Stimulated activated CD4-positive, alpha-beta T cell treated with anti-CD3 and anti-CD28 coated beads, Interleukin-1b, Interleukin-23, amount 100 ng/mL, for 24 hours (primary cell): ENCODE data around the gene MAPRE2.

Source experiments
- DNase-seq, 4 experiments: peaks; one replicate each; pipeline ENCODE4 v3.0.0-alpha.2; 2020; ENCODE audit warnings: low read depth in 4 of 4, low spot score in 1 of 4

MAPRE2 gene

DNA sequence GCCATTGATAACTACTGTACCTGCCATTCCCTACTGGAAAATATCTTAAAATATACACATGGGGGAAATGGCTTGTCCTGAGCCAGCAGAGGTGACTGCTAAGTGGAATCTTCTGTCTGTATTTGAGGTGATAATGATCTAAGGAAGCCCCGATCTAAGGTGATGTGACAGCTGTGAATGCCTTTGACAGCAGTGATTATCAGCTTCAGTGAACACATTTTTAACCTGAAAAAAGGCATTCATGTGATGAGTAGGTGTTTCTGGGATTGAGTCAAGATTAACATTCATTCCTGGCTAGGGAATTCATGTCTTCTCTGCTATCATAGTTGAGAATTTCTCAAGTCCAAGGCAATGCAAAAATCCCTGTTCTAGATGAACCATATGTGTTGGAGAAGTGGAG, 9.1 kb upstream of the MAPRE2 start:
- no peak for DNase-seq

DNA sequence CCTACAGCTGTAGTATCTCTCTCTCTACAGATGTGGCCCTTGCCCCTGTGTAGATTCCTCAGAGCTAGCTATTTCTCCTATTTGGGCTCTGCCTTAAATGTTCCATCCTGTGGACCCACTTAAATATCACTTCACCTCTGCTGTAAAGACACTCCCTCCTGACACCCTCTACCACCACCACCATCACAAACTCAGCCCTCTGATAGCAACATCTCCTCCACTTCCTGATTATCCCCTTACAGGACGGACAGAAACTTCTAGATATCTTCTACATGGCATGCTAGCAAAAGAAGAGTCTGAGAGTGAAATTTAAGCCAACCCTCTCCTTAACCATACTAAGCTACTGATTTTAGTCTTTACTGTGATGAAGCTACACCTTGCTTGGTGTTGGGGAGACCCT, 3.2 kb upstream of the MAPRE2 start:
- DNase-seq: no peak

DNA sequence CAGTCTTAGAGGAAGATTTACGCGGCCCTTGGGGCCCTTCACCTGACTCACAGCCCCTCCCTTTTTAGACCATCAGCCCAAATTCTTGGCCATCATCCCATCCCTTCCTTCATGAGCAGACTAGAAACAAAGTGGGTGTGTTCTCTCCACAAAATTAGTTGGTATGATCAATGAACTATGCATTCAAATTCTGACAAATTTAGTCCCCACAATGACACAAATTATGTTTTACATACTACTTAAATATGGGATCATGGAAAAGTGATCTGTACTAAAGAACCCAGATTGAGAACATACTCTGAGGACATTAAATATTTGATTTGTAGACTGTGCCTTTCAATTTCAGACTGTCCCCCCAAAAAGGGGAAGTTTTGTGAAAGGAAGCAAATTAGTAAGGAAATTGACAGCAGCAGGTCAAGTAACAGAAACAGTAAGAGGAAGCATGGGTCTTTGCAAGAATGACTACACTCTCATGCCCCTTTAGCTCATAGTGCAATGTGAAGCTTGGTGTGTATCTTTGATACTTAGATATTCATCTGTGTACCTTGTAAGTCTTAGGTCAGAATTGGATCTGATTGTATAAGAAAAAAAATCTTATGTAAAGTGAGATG, 2.2 kb upstream of the MAPRE2 start:
- no peak for DNase-seq

DNA sequence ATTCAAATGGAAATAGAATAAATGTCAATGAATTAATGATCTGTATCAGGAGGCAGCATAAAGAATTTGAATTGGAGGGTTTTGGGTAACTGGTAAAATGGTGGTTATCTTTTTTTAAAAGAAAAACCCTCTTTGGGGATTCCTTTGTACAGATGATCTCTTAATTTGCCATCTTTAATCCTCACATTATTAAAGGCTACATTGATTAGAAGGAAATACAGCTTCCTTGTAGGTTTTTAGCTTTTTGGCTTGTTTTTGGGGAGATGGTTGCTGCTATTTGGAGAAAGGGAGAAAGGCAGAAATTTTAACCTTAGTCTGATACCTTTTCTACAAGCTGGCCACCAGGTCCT, 600 bp upstream of the MAPRE2 start:
- no peak for DNase-seq

DNA sequence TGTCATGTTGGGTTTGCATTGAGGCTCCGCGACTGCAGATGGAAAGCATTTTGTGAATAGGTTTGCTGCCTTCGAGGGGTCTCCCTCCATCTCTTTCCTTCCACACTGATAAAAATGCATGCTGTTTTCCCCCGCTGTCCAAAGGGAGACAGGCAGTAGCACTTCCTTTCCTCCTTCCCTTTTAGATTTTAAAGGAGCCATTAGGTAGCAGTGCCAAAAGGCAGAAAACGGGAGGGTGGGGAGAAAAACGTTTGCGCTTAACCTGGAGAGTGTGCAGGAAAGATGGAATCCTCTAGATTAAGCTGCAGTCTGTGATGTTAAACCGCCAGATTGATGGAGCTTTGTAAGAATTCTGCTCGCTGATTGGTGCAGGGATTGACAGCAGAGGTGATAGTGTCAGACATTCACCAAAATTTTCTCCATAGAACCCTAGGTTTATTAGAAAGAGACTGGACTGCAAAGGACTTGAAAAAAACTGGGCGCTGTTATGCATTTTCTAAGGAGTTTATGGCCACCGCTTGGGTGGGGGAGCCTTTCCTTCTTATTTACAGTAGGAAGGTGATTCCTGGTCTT, 688 bp downstream of the MAPRE2 start:
- no peak for DNase-seq

DNA sequence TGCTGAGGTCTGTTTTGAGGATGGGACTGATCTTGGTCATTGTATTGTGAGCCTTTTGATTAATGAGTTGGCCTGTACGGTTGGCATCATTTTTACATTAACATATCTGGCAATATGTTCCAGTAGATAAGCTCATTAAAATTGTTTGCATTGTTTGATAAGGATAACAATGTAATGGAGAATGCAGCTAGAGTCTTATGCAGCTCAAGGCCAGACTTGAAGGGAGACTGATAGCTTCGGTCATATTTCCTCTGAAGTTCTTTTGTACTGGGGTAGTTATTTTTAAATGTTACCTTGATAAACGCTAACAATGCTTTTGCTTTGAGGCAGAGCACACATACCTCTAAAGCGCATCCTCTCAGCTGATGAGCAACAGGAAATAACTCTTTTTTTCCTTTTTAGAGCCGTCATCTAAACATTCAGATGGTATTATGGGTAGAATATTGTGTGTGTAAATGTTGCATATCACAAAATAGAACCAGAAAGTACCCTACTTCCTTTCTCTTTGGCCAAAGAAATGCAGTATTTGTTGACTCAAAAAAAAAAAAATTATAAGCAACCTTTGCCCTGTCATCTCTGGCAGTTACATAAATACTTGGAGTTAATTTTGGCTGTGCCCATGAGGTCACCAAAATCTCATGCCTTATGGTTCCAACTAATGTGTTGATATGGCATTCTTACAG, 1.3 kb downstream of the MAPRE2 start:
- DNase-seq: no peak

DNA sequence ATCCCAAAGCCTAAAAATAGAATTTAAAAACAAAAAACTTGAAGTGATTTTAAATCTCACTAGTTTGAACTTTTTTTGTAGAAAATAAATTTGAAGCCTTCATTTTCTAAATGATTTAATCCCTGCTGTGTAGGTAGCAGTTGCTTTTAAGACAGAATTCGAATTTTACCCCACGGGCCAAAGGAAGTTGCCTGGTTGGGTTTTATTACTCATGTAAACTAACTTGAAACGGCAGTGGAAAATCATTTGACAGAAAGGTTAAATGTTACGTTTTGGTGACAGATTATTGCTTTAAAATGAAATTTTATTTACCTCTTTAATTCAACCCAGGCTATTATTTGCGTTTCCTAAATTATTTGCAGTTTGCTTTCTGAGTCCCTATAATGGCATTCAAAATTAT, 2.0 kb downstream of the MAPRE2 start:
- DNase-seq: no peak

DNA sequence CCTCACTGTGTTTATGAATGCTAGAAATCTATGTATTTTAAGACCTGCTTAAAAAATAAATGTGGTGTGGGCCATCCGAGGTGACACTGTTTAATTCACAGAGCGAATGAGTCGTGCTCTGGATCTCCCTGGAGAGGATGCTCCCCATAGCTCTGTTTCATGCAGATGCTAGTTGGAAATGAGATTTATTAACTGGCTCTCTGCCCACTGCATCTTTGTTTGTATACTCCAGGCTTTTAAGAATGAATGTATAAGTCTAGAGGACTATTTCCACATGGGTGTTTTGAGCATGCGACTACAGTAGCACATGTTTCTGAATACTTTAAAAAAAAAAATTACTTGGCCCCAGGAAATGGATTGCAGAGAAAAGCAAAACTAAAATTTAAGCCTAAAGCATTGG, 3.9 kb downstream of the MAPRE2 start:
- no peak for DNase-seq

DNA sequence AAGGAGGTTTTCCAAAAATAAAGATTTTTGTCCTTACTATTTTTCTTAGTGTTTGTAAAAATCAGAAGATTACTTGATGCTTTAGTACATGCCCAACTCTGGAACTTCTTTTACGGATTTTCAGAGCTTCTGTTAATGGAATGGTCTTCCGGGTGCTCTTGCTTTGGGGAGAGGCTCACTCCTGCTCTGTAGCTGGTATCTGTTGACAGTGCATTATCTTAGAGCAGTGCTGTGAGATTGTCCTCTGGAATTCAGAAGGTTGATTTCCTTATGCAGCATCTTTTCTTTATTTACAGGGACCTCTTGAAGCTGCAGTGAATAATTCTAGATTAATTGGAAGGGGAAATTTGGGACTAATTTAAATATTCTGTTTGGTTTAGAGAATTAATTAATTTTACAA, 4.6 kb downstream of the MAPRE2 start:
- DNase-seq: no peak

DNA sequence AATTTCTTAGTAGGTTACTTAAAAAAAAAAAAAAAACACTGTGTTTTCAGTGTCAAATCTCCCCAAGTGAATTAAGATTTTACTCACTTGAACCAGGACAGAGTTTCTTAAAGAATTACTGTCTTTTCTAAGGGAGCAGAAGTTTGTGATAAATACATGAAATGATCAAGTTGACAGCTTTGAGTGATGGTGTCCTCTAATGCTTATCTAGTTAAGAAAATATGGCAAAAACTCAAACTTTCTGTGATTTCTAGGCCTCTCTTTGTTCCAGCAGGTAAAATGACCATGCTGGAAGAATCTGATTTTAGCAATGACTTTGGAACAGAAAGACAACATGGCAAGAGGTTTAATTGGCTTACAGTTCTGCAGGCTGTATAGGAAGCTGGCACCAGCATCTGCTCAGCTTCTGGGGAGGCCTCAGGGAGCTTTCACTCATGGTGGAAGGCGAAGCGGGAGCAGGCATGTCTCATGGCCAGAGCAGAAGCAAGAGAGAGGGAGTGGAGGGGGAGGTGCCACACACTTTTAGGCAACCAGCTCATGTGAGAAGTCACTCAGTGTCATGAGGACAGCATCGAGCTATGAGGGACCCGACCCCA, 6.6 kb downstream of the MAPRE2 start:
- DNase-seq: no peak

DNA sequence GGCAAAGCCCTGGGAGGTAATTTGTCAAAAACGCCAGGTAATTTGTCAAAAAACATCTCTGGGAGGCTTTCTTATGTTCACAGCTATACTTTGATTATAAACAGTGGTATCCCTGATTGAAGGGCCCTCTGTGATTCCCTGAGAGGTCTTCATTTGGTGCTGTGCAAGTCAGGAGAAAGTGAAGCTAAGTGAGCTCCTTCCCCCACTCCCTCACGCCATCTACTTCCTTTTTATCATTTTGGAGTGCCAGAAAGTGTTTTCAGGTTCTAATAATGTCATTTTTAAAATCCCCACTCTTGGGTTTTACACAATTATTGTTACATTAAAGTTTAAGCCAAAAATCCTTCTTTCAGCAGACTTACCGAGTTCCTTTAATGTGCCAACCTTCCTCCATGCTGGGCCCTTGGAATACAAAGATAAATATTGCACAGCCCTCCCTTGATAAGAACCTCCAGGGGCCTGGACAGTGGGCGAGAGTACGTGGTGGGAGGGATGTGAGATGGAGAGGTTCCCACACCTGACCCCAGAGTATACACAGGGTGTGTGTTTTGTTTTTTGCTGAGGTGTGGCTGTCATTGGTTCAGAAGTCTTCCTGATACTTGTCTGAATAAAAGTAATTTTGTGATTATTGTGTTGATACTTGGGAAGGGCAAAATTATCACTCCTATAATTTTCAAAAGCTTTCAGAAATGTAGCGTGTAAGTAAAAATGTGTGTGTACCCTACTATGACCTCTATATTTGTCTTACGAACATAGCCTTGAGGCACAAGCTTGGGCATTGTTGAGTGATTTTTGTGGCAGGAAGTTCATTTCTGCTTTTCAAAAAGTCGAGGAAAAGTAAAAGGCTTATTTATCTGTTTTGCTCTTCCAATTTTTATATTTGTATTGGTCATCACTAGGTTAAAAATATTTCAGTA, 8.2 kb downstream of the MAPRE2 start:
- no peak for DNase-seq

DNA sequence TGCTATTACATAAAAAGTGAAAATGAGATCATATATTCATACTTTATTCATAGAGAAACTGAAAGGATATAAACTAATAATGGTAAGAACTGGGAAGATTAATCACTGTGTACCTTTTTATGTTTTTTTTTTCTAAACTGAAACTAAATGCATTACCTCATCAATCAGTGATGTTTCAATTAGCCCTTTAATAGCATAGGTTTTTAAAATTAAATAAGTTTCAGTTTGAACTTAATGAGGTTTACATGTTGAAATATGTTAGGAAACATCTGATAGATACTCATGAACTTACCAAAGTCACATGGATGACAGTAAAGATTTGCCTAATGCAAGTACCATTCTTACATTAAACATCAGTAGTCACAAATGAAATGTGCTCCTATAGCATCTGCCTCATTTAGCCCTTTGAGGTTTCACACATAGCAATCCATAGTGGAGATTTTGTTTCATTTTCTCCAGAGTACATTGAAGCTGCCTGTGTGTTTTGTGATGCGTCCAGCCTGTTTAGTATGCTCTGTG, 8.9 kb downstream of the MAPRE2 start:
- no peak for DNase-seq

DNA sequence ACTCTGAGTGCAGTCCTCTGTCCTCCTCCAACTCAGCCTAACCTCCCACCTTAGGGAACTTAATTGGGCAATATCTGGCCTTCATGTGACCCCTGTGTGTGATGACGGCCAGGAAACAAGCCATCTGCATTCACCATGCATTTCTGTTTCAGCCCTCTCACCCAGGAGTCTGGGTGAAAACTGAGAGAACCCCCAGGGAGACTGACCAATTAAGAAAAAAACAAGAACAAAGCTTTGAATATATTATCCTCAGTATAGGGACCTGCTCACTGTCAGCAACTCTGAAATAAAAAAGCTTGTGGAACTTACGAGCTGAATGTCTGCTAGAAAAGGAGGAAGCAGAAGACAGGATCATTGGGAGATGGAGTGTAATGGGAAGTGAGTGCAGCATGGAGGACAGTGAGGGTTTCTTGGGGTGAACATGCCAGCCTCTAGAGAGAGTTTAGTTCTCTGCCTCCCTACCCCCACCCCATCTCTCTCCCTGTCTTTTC, 9.5 kb downstream of the MAPRE2 start:
- DNase-seq: no peak

DNA sequence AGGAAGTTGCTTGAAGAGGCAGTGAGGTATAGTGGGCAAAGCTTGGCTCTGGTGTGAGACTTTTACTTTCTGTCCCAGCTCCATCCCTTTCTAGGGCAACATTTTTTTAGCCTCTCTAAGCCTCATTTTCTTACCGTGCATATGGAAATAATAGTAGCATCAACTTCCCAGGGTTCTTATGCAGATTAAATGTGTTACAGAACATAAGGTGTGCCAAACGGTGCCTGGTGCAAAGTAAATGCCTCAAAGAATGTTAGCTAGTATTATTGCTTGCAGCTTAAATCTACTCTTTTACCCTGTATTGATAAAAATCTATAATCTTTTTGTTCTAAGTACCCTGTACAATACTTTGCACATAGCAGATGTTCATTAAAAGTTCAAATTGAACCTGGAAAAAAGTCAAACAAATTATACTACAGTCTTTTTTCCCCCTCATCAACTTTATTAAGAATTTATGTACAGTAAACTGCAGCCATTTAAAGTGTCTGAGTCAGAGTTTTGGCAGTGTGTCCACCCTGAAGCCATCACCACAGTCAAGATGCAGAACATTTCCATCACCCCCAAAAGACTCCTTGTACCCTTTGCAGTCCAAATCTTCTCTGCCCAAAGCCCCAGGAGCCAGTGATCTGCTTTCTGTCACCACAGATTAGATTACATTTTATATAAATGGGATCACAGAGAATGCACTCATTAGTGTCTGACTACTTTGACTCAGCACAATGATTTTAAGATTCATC, 10.6 kb downstream of the MAPRE2 start:
- no peak for DNase-seq

DNA sequence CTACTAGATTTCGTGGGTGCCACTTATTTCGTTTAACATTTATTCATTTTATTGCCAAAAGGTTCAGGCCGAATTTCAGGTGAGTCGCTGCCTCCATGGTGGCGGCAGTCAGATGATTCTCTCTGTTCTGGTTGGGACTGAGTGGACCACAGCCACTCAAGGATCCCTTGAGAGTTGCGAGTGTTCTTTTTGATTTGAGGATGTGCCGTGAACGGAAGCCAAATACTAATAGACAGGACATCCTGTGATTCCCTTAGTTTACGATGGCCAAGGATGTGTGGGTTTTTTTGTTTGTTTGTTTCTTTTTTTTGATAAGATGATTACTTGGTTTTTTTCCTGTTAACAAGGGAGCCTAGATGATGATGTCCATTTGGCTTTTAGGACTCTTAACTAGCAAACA, 13.2 kb downstream of the MAPRE2 start:
- DNase-seq: no peak

DNA sequence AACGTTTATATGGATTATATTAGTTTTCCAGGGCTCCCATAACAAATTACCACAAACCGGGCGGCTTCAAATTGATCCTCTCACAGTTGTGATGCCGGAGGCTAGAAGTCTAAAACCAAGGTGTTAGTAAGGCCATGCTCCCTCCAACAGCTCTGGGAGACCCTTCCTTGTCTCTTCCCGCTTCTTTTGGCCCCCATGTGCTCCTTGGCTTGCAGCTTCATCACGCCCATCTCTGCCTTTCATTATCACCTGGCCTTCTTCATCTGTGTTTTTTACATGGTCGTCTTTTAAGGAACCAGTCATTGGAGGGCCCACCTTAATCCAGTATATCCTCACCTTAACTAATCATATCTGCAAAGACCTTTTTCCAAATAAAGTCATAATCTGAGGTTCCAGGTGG, 13.9 kb downstream of the MAPRE2 start:
- DNase-seq: no peak

DNA sequence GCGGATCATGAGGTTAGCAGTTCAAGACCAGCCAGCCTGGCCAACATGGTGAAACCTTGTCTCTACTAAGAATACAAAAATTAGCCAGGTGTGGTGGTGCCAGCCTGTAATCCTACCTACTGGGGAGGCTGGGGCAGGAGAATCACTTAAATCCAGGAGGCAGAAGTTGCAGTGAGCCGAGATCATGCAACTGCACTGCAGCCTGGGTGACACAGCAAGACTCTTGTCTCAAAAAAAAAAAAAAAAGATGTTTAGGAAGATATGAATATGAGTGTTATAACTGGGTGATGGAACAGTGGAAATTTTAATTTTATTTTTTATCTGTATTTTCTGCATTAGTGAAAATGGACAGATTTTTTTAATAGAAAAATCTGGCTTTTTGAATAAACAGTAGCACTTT, 14.5 kb downstream of the MAPRE2 start:
- no peak for DNase-seq

DNA sequence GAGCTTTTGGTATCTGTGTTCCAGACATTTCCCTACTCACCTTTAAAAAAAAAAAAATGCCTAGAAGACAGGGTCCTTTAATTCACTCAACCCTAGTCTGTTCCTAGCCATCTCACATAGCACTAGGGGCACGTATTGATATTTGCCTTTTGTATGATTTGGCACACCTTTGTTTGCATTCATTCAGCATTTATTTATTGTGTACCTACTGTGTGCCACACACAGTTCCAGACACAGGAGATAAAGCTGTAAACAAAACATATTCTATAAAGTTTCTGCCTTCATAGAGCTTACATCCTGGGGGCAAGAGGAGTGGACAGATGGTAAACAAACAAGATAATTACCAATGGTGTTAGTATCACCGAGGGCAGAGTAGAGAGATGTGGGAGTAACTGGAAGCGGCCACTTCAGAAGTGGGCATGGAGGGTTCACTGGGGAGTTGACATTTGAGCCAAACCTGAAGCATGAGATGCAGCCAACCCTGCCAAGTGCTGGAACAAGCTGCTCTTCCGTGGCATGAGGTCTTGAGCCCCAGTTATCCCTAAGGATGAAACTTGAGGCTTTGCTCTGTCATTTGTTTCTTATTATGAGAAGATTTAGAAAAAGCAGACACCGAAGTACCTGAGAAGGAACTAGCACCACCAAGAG, 18.2 kb downstream of the MAPRE2 start:
- no peak for DNase-seq

DNA sequence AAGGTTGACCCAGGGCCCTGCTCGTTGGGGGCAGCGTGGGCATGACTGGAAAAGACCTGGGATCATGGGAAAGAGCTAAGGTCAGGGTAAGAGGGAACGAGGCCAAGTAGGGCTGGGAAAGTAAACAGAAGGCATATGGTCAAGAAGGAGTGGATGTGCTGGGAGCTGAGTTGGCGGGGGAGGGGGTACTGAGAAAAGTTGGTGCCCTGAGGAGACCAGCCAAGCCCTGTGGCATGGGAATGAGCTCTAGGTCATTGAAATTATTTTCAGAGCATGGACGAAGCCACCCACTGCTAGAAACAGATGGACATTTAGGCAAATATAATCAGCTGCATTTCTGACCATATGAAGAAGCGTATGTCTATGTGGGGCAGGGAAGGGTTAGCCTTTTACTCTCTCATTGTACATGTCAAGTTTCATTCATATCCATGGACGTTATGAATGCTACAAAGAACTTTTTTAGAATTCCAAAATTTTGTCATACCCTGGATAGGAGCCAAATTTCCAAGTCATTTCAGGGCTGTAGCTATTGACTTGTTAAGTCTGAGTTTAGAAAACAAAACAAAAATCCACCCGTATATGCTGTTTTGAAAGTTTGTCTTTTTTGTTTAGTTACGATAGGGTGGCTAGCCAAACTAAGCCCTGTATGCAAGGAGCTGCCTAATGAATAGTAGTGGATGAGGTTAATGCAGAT, 19.1 kb downstream of the MAPRE2 start:
- DNase-seq: no peak
